A673 (cell line): Measurements from ENCODE around the gene YTHDC2.

Experiments used
- EZH2 ChIP-seq: fragments of 200-600 bp; sonication (generic); IDR thresholded peaks from 2 replicates; pipeline ENCODE4 v1.6.1; 2017; ENCODE audit warnings: borderline replicate concordance, low read depth, mild to moderate bottlenecking, mixed read lengths, antibody characterized with exemption, low read length; ENCODE audit not compliant: poor library complexity, severe bottlenecking
- TF ChIP-seq, protein P1 (sequence below): fragments of 300-800, 200-600 bp; sonication (generic); conservative IDR thresholded peaks from 2 replicates; pipeline ENCODE4 v1.5.1; 2017; ENCODE audit warnings: low read depth, mild to moderate bottlenecking, antibody characterized with exemption, low read length, moderate library complexity, mixed read lengths

- TF ChIP-seq, protein P1, sequence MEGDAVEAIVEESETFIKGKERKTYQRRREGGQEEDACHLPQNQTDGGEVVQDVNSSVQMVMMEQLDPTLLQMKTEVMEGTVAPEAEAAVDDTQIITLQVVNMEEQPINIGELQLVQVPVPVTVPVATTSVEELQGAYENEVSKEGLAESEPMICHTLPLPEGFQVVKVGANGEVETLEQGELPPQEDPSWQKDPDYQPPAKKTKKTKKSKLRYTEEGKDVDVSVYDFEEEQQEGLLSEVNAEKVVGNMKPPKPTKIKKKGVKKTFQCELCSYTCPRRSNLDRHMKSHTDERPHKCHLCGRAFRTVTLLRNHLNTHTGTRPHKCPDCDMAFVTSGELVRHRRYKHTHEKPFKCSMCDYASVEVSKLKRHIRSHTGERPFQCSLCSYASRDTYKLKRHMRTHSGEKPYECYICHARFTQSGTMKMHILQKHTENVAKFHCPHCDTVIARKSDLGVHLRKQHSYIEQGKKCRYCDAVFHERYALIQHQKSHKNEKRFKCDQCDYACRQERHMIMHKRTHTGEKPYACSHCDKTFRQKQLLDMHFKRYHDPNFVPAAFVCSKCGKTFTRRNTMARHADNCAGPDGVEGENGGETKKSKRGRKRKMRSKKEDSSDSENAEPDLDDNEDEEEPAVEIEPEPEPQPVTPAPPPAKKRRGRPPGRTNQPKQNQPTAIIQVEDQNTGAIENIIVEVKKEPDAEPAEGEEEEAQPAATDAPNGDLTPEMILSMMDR = no peak
- no peak for TF ChIP-seq EZH2
Observed at GRCh38 chr5:113474100-113474728, 39.3 kb upstream of the YTHDC2 start.
